GM12892 (cell line): ENCODE data around the gene STMN3.

Experiments
- POLR2A ChIP-seq: IDR thresholded peaks from 2 replicates; pipeline ENCODE4 v1.6.1; 2011; ENCODE audit warnings: low read depth, low read length, control low read depth
- TAF1 ChIP-seq: IDR thresholded peaks from 2 replicates; pipeline ENCODE4 v1.6.1; 2011; ENCODE audit warnings: low read depth, mild to moderate bottlenecking, control low read depth, low read length, borderline replicate concordance

DNA sequence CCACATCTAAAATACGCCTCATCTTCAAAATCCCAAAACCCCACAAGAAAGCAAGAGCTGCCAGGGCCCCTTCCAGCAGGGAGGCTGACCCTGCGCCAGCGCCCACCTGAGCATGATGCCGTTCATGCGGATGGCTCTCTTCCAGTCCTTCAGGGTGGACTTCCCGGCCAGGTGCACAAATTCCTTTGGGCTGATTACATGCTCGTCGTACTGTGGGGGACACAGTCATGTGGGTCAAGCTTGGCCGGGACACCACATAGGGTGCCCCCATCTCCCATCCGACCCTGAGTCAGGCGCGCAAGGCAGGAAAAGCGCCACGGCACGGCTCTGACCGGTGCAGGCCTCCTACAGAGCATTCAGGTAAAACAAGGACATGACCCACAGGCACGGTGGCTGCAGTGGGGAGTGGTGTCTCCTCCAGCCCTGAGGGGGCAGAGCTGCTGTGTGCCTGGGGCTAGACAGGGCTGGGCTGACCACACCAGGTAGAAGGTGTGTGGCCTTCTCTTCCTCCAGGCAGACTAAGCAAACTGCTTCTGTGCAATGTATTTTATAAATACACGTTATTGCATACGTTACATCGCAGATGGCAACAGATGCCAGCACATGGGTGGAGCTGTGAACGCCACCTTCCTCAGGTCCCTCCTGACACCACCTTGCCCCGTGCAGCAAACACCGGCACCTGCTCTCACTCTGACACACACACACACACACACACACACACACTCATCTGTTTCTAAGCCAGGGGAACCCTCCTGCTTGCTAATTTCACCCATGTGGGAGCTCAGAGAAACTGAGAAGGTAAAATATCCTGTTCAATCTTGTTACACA lies 55.4 kb downstream of the STMN3 start:
- TF ChIP-seq TAF1 (no peak), POLR2A (no peak)
